Stimulated activated CD4-positive, alpha-beta T cell treated with anti-CD3 and anti-CD28 coated beads, Interleukin-2, amount 100 ng/mL, for 4 hours (primary cell): ENCODE data around the gene MACROD2.

Source experiments
- DNase-seq: peaks from one replicate; pipeline ENCODE4 v3.0.0-alpha.2; 2020; ENCODE audit warnings: low read depth

The MACROD2 gene

DNA sequence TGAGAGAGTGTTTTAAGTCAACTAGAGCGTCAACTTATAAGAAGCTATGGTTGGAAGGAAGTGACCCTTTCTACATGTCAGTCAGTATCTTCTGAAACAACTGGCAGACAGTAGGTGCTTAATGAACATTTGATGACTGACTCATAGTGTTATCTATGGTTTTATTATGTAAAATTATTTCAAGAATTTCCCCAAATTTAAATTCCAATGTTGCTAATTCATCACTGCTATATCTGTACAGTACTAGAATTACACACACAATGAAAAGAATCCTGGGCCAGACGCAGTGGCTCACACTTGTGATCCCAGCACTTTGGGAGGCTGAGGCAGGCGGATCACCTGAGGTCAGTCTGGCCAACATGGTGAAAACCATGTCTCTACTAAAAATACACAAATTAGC is 1063.5 kb downstream of the MACROD2 start:
- DNase-seq: no peak

DNA sequence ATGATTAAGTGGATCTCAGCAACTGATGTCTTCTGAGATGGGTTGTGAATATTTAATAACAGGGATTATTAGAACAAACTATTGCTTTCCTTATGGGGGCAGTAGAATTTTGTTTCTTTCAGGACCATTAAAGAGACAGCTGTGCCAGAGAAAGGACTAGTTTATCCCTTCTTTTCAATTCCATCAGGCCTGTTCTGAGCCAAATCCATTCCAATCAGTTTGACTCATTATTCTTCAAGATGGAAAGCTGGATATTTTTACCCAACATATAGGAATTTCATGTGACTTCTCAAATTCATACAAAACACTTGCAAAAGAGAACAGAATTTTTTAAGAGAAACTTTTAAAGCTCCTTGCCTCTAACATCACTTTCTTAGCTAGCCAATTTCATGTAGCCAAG is 1064.1 kb downstream of the MACROD2 start:
- DNase-seq: no peak

DNA sequence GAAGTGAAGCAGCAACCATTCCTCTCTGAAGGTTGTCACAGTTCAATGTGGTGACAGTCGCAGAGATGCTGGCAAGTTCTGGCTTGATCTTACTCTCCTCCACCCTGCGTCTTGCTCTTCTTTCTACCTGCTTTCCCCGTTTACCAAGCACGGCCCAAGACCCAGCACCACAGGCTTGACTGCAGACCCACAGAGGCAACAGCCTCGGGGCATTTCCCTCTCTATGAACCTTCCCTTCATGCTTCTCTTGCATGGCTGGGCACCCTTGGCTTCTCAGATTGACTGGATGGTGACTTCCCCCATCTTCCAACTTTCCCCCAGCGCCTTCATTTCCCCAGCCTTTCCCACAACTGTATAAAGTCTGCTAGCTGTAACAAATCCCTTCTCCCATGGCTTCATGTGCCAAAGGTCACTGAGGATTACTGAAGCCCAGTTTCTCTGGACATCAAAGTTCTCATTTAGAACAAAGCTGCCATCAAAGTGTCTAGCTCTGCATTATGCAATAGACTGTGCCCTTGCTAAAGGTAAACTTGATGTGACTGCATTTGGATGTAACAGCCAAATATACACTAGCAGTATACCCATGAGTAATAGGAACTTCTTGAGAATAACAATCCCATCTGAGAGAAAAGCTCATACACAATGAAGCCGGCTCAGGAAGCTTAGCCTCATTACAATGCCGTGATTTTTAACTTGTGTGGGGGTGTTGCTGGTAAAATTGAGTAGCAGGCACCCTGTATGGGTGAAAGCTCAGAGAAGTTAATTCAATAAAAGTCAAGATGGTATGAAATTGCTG is 1065.1 kb downstream of the MACROD2 start:
- DNase-seq: no peak

DNA sequence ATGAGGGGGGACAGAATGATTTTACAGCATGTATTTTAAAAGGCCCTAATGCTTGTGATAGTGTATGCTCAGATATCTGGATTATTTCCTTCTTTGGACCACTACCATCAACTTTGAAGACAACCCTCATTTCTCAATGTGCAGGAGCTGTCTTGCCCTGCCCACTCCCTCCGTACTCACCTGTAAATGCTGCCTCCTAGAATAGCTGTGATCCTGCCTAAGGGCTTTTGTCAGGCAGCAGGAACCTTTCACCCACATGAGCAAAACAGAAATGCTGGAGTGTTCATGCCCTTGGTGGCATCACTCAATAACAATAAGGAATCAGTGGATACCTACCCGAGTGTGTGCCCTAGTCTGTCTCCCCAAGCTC is 1065.7 kb downstream of the MACROD2 start:
- DNase-seq: no peak

DNA sequence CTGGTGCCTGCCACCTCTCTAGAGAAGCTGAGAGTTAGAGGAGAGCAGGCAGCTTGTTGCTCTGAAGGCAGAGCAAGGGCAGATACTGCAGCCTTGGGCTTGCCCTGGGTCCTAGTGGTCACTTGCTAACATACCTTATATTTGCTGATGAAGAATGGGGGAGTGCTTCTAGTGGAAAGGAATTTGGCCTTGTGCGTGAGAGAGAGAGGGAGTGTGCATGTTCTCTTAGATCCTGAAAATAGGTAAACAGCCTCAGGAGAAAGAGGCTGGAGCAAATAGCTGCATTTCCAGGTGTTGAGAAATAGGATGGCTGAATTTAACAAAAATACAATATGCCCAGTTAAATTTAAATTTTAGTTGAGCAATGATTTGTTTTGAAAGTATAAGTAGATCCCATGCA is 1066.6 kb downstream of the MACROD2 start:
- no peak for DNase-seq

DNA sequence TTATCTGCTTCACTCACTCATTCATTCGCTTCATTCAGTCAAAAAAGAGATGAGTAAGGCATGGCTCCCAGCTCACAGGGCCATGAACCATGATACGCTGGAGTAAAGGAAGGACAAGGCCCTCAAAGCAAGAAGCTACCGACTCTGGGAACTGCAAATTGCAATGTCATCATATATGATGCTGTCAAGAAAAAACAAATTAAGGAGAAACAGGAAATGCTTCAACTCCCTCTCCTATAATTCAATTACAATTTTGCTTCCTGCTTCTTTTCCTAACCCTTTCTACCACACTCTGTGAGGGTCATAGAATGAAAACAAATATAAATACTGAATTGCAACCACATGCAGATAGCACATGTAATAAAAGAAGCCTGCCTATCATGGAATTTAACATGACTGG is 1067.8 kb downstream of the MACROD2 start:
- no peak for DNase-seq

DNA sequence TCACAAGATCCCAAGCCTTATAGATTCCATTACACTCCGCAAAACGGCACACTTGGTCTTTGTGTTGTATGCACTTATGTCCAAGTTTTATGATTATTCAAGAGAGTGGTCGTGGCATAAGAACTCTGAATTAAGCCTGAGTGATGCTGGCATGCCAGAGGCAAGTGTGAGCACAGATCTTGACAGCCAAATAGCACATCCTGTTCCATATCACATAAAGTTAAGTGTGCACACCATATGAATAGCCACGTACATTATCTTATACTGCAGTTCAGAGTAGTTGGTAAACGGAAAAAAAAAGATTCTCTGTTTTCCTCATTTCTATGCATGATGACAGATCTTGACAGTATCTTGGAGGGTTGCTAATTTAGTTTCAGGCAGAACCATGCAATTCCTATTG is 1069.4 kb downstream of the MACROD2 start:
- DNase-seq: no peak

DNA sequence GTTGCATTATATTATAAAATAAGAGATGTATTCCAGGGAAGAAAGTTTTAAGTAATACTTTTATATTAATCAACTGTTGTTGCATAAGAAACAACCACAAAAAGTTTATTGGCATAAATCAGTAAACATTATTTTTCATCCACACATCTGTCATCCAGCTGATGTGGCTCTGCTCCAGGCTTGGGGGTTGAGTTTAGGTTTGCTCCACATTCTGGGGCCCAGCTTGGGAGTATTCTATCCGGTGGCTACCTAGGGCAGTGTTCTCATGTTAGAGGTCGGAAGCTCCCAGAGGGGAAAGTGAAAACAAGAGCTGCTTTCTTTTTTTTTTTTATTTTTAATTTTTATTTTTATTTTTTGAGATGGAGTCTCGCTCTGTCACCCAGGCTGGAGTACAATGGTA is 1070.5 kb downstream of the MACROD2 start:
- DNase-seq: no peak

DNA sequence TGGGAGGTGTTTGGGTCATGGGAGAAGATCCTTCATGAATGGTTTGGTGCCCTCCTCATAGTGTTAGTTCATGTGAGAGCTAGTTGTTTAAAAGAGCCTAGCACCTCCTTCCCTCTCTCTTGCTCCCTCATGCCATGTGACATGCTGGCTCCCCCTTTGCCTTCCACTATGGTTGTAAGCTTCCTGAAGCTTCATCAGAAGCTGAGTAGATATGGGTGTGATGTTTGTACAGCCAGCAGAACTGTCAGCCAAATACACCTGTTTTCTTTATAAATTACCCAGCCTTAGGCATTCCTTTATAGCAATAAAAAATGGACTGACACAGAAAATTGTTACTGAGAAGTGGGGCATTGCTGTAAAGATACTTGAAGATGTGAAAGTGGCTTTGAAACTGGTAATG is 1073.2 kb downstream of the MACROD2 start:
- no peak for DNase-seq

DNA sequence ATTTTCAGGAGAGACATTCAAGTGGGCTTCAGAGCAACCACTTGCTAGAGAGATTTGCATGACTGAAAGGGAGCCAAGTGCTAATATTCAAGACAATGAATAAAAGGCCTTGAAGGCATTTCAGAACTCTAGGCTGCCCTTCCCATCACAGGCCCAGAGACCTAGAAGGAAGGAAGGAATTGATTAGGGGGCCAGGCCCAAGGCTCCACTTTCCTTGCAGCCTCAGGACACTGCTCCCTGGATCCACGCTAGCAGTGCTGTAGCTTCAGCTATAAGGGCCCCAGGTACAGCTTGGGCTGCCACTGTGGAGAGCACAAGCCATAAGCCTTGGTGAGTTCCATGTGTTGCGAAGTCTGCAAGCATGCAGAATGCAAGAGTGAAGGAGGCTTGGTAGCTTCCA is 1074.0 kb downstream of the MACROD2 start:
- DNase-seq: no peak

DNA sequence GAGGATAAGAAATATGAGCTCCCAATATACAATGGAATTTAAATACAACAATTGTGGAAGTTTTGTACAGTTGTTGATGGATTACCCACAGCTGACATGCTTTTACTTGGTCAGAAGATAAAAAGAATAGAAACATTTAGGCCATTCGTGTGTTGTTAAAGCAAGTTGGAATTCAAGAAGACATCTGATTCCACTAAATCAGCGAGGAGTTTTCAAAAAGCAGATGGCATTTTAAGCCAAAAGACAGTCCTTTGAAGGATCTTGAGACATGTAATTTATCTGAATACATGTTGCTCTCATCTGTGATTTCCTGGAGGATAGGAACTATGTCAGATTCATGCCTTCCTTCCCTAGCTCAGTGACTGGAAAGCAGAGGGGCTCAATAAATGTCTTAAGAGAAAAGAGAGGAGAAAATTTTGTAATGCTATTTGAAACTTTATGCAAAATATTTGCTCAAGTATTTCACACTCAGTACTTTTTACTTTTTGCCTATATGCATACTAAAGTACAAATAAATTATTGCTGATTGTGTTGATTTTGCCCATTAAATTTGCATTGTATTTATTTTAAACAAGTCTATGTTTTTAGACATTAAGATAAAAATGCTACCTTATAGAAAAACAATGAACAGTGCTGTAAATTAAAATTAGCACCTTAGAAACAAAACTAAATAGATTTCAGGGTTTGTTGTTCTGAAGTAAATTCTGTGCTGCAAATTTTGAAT is 1075.9 kb downstream of the MACROD2 start:
- no peak for DNase-seq

DNA sequence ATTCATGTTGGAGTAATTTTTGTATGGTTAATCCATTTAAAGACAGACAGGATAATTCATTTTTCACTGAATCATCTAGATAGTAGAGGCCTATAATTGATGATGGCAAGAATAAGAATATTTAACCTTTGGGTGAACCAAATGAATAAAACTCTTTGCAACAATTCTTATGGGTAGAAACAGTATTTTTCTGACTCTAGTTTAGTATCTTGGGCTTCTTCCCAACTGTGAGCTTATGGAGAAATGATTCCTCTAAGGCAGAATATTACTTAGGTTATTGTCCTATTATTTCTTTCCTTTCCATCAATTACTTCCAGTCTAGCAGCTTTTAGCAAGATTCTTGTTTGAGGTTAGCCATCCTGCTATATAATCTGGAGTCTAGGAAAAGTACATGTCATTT is 1077.0 kb downstream of the MACROD2 start:
- DNase-seq: no peak

DNA sequence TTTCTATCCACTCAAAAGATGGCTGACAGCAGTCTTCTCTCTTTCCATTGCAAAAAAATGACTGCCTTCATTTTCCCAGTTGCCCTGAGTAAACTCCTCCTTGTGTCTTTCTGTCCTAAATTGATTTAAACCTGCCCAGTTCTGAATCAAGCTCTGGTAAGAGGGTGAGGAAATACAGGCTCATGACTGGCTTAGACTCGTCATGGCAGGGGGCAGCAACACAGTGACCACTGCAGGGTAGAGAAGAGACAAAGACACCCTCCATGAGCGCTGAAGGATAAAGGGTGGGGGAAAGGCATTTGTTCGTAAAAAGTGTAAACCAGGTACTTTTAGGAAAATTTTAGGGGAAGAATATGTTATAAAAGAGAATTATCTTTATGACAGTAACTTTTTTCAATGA is 1080.3 kb downstream of the MACROD2 start:
- DNase-seq: no peak

DNA sequence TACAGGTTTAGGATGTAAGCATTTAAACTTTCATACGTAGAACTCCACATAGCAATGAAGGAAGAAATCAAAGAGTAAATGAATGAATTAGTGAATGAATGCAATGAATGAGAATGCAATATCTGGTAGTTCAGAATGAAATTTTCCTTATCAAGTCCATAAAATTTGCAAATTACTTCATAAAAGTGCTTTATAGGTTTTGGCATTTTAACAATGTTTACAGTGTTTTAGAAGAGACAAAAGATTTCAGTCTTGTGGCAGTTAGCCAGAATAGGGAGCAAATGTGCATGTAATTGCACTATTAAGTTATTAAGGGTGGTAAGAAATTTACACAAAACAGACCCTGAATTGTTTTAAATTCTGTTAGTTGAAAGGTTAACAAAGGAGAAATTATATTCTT is 1081.5 kb downstream of the MACROD2 start:
- DNase-seq: no peak

DNA sequence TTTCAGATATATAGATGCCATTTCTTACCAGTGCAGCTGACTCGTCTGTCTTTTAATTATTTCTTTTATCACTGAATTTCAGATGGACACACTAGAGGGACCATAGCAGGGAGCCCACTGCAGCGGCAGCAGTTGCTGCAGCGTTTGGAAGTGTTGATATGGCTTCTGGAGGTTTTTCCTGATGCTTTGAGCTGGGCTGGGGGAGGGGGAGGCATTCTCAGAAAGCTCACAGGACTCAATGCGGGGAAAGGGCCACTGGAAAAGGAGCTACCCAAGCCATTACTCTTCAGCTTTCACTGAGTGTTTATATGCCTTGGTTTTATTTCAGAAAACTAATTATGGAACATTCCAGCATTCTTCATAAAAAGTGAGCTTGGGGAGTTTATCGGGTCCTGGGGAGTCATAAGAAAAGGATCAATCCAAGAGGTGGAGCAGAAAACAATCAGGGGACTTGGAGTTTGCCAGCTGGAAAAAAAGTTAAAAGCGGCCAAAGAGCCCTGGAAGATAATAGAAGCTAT is 1082.5 kb downstream of the MACROD2 start:
- no peak for DNase-seq

DNA sequence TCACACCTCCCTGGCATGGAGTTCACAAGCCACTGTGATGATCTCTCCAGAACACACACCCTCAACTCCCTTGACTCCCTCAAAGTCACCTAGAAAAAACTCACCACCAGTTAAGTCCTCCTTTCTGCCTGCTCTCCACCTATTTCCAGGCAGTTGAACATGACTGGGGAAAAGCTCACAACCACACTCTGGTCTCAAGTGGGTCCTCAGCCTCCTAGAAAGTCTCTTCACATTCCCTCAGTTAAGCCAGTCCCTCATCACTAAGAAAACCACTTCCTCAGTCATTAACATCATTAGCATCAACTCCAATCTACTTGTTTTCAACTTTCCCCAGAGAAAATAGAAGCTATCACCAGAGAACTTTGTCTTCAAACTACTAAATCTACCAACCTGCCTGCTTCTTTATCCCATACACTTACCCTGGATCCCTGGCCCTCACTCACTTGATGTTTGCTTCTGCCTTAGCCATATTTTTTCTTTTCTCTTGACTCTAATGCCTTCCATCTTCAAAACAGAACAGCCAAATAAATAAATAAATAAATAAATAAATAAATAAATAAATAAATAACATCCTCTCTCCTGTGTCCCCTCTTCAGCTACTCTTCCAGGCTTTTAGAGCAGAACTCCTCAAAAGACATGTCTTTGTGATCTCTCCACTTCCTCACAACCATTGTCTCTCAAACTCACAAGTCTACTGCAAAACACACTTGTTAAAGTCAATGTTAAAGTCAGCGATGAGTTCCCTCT is 1084.5 kb downstream of the MACROD2 start:
- no peak for DNase-seq

DNA sequence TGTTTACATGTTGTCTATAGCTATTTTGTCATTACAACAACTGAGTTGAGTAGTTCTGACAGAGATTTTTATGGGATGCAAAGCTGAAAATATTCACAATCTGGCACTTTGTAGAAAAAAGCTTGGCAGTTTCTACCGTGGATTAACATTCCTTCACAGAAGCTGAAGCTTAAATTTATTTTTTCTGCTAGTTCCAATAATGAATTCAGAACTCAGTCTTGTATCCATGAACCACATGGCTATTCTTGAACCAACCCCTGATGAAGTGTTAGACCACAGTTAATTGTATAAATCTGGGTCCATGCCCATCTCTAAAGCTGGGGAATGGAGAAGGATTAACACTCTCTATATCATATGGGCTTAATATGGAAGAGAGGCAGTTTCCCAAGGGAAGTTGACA is 1085.9 kb downstream of the MACROD2 start:
- DNase-seq: no peak

DNA sequence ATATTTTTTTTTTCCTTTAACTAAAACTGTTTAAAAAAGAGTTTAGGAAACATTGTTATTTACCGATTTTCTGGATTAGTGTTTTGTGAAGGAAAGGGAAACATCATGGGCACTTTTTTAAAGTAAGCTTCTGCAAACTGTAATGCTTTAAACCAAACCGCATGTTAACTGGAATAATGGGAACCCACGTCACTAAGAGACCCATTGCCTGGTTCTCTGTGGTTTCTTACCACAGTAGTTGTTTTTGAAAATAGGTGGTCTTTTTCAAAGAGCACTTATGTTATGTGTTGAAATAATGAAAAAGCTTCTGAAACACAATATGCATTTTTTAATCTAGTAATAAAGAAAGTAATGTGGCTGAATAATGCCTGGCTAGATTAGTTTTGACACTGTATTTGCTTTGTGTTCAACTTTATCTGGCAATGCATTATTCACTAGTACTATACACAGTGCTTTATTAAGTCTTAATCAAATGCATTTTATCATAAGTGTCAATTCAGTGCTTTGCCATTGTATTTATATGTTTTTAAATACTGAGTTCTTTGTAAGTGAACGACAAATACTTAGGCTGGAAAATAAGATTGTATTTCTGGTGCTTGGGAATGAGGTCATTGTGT is 1096.2 kb downstream of the MACROD2 start:
- no peak for DNase-seq

DNA sequence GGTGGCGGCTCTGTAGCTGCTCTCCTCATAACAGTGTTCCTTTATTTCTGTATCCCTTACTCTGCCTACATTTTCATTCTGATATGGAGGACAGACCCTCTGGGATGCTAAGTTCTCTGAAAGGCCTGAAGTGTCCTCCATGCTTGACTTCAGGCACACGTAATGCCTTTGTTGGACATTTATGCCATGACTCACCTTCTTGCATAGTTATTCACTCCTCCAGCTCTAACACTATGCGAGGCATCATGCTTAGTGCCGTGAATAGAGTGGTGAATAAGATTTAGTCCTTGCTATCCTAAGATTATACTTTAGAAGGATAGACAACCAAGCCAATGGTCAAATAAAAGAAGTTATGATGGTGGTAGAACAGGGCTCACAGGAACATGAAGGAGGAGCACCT is 1103.0 kb downstream of the MACROD2 start:
- no peak for DNase-seq

DNA sequence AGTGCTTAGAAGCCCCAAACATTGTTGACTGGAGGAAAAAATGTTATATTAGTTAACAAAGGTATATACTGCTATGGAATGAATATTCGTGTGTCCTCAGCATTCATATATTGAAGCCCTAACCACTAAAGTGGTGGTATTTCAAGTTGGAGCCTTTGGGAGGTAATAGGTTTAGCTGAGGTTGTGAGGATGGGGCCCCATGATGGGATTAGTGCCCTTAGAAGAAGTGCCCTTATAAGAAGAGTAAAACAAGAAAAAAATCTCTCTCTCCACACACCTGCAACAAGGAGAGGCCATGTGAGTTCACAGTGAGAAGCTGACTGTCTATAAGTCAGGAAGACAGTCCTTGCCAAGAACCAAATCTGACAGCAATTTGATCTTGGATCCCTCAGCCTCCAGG is 1103.8 kb downstream of the MACROD2 start:
- no peak for DNase-seq

DNA sequence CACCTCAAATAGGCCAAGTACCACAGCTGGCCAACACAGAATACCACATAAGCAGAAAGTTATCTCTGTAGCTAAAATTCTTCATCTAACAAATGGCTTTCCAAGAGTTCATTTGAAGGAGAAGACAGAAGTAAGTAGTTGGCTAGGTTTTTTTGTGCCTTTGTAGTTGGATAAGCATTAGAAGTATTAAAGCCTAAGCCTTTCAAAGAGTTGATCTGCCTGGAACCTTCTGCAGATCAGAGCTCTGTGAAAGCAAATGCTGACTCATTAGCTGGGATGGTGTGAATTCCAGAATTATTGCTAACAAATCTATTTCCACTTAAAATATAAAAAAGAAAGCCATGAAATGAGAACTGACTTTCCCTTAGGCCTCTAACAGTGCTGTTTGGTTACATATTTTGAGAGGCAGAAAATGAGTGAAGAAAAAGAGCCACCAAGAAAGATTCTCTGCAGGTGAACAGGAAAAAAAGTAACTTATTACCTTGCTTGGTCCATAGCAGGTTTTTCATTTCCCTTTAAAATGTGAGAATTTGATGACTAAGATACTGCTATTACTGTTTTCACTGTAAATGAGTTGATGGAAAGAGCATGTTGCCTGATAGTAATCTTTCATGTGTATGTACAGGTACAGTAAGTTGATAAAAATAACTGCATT is 1105.3 kb downstream of the MACROD2 start:
- DNase-seq: no peak

DNA sequence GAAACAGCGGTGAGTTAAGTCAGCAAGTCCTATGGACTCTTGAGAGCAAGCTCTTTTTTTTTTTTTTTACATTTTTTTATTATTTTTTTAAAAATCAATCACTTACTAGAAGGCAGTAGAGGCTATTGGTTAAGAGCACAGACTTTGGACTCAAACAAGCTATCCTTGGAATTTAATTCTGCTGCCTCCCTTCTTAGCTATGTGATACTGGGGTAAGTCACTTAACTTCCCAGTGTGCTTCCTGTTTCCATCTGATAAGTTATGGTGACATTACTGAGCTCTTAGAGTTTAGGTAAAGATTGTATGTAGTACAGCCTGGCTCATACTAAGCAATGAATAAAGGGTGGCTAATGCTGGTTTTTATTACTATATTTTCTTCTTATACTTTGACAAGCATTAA is 1112.6 kb downstream of the MACROD2 start:
- DNase-seq: no peak
